22Rv1 (cell line): ENCODE data around the gene HSD17B11.
"Not testable (repeated sequence)": the region's sequence is repeated elsewhere in the genome, so short reads cannot be mapped to it uniquely, and the experiment has no call there.

ENCODE experiments used
- H3K27ac ChIP-seq: fragments of 450-650 bp; 2 replicates; pipeline ENCODE4 v1.5.1; 2017
- ZFX ChIP-seq: fragments of 450-650 bp; IDR thresholded peaks from 2 replicates; pipeline ENCODE4 v1.6.1; 2017; ENCODE audit warnings: antibody characterized with exemption, borderline replicate concordance
- TF ChIP-seq, protein P1 (sequence below): fragments of 450-650 bp; IDR thresholded peaks from 2 replicates; pipeline ENCODE4 v1.5.1; 2017; ENCODE audit warnings: mild to moderate bottlenecking

The HSD17B11 gene

DNA sequence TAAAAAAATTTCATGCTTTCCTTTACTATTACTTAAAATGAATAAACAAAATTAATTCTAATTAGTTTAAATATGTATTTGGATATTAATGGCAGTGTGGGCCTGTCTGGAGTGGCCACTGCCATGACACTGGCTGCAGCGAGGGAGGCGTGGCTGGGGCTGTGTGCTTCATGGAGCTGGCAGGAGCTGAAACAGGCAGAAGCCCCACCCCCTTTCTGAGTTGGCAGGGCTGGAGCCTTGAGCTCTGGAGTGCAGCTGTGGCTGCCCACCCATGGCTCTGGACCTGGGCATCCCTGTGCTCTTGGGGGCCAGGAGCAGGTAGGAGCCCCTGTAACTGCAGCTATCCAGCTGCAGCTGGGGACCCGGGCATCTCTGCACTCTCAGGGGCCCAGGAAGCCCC, 8.2 kb upstream of the HSD17B11 start:
- TF ChIP-seq ZFX: no peak
- TF ChIP-seq, protein P1, sequence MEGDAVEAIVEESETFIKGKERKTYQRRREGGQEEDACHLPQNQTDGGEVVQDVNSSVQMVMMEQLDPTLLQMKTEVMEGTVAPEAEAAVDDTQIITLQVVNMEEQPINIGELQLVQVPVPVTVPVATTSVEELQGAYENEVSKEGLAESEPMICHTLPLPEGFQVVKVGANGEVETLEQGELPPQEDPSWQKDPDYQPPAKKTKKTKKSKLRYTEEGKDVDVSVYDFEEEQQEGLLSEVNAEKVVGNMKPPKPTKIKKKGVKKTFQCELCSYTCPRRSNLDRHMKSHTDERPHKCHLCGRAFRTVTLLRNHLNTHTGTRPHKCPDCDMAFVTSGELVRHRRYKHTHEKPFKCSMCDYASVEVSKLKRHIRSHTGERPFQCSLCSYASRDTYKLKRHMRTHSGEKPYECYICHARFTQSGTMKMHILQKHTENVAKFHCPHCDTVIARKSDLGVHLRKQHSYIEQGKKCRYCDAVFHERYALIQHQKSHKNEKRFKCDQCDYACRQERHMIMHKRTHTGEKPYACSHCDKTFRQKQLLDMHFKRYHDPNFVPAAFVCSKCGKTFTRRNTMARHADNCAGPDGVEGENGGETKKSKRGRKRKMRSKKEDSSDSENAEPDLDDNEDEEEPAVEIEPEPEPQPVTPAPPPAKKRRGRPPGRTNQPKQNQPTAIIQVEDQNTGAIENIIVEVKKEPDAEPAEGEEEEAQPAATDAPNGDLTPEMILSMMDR: no peak
- no peak overlapping the region for H3K27ac ChIP-seq

DNA sequence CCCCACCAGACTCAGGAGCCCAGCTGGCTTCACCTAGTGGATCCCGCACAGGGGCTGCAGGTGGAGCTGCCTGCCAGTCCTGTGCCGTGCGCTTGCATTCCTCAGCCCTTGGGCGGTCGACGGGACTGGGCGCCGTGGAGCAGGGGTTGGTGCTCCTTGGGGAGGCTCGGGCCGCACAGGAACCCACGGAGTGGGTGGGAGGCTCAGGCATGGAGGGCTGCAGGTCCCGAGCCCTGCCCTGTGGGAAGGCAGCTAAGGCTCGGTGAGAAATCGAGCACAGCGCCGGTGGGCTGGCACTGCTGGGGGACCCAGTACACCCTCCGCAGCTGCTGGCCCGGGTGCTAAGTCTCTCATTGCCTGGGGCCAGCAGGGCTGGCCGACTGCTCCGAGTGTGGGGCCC, 4.9 kb upstream of the HSD17B11 start:
- not testable (repeated sequence) for H3K27ac ChIP-seq

- H3K27ac ChIP-seq: not testable (repeated sequence)
These were observed 4.1 kb upstream of the HSD17B11 start for GRCh38 chr4:87395073-87395472.

DNA sequence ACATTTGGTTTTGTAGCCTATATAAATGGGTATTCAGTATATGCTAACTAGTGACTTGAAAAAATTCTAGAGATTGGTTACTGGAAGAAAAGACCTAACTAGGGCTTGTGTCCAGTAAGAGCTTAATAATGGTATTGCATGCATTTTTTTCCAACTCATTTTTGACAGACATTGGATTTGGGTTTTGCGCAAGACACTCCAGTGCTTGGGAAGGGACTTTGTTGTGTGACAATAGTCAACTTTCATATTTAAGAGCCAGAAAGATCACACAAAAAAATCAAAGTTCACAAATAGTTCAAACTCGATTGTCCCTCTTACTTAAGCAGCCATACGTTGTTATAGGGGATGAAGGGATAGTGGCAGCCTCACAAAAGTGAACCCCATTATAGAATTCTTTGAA, 1.2 kb upstream of the HSD17B11 start:
- TF ChIP-seq, protein P1: no peak
- no peak for TF ChIP-seq ZFX
- H3K27ac ChIP-seq: peak overlapping the region; percentile 93

DNA sequence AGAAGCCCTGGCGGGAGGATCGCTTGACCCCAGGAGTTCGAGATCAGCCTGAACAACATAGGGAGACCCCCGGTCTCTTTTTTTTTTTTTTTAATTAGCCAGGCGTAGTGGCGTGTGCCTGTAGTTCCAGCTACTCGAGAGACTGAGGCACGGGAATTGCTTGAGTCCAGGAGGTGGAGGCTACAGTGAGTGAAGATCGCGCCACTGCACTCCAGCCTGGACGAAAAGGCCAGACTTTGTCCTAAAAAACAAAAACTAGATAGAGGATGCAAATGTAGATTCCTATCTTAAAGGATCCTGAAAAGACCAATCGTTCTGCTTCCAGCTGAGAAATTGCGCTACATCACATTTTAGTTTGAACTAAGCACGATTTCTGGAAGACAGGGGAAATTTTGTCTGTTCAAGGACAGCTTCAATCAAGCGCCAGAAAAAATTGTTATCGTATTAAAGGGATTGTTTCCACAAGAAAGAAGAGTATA, 627 bp upstream of the HSD17B11 start:
- peak overlapping the region; percentile 93 for H3K27ac ChIP-seq
- TF ChIP-seq, protein P1: no peak
- TF ChIP-seq ZFX: no peak

DNA sequence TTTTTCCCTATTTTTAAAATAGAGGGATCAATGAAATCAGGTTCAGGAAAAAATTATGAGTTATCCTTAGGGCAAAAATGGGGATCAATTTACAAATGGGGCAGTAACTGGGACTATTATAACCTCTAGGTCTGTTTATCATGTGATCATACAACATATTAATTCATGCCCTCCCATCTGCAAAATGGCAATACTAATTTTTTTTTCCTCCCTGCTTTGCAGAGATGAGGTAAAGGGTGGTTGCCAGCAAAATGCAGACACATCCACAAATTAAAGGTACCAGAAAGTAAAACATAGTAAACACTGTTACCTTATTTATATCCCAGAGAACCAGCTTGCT, 467 bp downstream of the HSD17B11 start:
- TF ChIP-seq, protein P1: no peak
- TF ChIP-seq ZFX: no peak

DNA sequence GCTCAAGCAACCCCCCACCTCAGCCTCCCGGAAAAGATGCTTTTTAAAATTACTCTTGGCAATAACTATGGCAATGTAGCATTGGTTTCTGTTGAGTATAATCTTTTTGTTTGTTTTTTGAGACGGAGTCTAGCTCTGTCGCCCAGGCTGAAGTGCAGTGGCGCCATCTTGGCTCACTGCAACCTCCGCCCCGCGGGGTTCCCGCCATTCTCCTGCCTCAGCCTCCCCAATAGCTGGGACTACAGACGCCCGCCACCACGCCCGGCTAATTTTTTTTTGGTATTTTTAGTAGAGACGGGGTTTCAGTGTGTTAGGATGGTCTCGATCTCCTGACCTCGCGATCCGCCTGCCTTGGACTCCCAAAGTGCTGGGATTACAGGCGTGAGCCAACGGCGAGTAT, 933 bp downstream of the HSD17B11 start:
- peak overlapping the region; percentile 93 for H3K27ac ChIP-seq

More for the DNA sequence above, 467 bp downstream of the HSD17B11 start:
- peak overlapping the region; percentile 93 for H3K27ac ChIP-seq

- no peak overlapping the region for H3K27ac ChIP-seq
- TF ChIP-seq, protein P1: no peak
- TF ChIP-seq ZFX: no peak
These were observed 2.1 kb downstream of the HSD17B11 start for GRCh38 chr4:87388901-87389300.

DNA sequence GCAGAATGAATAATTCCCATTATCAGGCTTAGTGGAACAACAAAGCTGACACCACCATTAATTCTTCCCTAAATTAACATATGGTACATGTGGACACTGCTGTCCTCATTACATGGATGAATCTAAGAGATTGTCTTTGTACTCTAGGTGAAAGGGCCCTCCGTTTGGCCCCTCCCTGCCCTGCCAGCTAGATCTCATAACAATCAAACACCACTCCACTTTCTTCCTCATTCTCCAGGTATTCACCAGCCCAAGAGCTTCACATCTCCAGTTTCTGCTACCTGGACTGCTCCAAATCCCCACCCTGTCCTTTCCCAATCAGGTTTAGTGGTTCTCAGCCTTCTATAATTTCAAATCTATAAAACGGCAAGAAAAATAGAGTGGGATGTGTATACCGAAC, 3.8 kb downstream of the HSD17B11 start:
- TF ChIP-seq, protein P1: no peak
- TF ChIP-seq ZFX: no peak
- no peak overlapping the region for H3K27ac ChIP-seq

DNA sequence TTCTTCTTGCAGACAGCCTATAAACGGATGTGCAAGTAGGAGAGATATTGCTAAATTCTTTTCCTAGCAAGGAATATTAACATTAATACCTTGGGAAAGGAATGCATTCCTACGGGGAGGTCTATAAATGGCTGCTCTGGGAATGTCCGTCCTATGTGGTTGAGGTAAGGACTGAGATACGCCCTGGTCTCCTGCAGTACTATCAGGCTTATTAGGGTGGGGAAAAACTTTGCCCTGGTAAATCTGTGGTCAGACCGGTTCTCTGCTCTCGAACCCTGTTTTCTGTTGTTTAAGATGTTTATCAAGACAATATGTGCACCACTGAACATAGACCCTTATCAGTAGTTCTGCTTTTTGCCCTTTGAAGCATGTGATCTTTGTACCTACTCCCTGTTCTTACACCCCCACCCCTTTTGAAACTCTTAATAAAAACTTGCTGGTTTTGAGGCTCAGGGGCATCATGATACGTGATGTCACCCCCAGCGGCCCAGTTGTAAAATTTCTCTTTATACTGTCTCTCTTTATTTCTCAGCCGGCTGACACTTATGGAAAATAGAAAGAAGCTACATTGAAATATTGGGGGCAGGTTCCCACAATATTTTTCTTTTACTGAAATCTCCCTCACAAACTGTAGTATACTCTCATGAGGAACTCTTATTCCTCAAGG, 6.4 kb downstream of the HSD17B11 start:
- not testable (repeated sequence) for H3K27ac ChIP-seq
